ENCODE results near the gene SSTR4.

- TF ChIP-seq CTCF (IDR thresholded peaks at IDR 0.05), result no peak
- no peak for TF ChIP-seq POLR2A (IDR thresholded peaks at IDR 0.05)
Observed at GRCh38 chr20:23020230-23021018, 14.7 kb upstream of the SSTR4 start.
